Transverse colon (tissue), 4 donors: Measurements from ENCODE around the gene ANKS3. TPM values are rescaled to one million over a fixed set of nuclear protein-coding genes. Genes with fewer than 3 reads are reported as not detected.

Source experiments
- DNase-seq: peaks from one replicate; pipeline ENCODE4 v3.0.0-alpha.2; 2019
- H3K27ac ChIP-seq, 4 donors: fragments of 200-600 bp; sonication (generic); 2 replicates each; pipeline ENCODE4 v1.5.1; 2016 to 2018; ENCODE audit warnings: inconsistent platforms in 4 of 4
- H3K27me3 ChIP-seq: fragments of 200-600 bp; sonication (generic); 2 replicates; pipeline ENCODE4 v1.5.1; 2017; ENCODE audit warnings: inconsistent platforms
- H3K36me3 ChIP-seq, 4 donors: fragments of 200-600 bp; sonication (generic); 2 replicates each; pipeline ENCODE4 v1.5.1; 2017 to 2019; ENCODE audit warnings: inconsistent platforms in 4 of 4
- H3K4me1 ChIP-seq, 4 donors: fragments of 200-600 bp; sonication (generic); 2 replicates each; pipeline ENCODE4 v1.5.1; 2017 to 2020; ENCODE audit warnings: inconsistent platforms in 4 of 4
- H3K4me3 ChIP-seq, 4 donors: fragments of 200-600 bp; sonication (generic); 1 replicate in 1 of 4; 2 replicates in 3 of 4; pipeline versions ENCODE4 v1.5.1 to v1.6.1; 2017 to 2019; ENCODE audit warnings: inconsistent platforms in 4 of 4
- H3K9me3 ChIP-seq, 2 donors: fragments of 200-600 bp; sonication (generic); 2 replicates each; pipeline ENCODE4 v1.5.1; 2017 to 2019; ENCODE audit warnings: inconsistent platforms in 2 of 2
- EP300 ChIP-seq: sonication (generic); formaldehyde crosslinking; IDR thresholded peaks from one replicate; pipeline ENCODE4 v1.6.1; 2017; ENCODE audit warnings: antibody characterized with exemption, low read depth
- POLR2A ChIP-seq: fragments of 450-650 bp; IDR thresholded peaks from one replicate; pipeline ENCODE4 v1.6.1; 2016; ENCODE audit warnings: antibody characterized with exemption, mild to moderate bottlenecking, moderate library complexity
- POLR2AphosphoS5 ChIP-seq, 3 donors: sonication (generic); formaldehyde crosslinking; IDR thresholded peaks; one replicate each; pipeline ENCODE4 v1.6.1; 2016; ENCODE audit warnings: antibody characterized with exemption in 3 of 3
- whole genome bisulfite sequencing, 2 donors: methylation state at CpG; one replicate each; pipeline ENCODE4 v1.1.5; 2018; ENCODE audit warnings: low coverage in 1 of 2; 5-methylcytosine and 5-hydroxymethylcytosine counted together
- in situ Hi-C, 4 donors: fragments of 200-750 bp; cut with MboI; loops; one replicate each; pipeline versions ENCODE4 v1.15.0 to v1.15.1; 2017; ENCODE audit warnings: low sequenced_read_pairs in 3 of 4, low pct_ligation_motif_present in 1 of 4, low pct_unique_long_range_greater_than_20kb in 1 of 4
- intact Hi-C: fragments of 100-400 bp; cut with DNase I; formaldehyde crosslinking; loops from one replicate; pipeline ENCODE4 v1.15.1; 2023; ENCODE audit warnings: low total_unique reads
- total RNA-seq, 4 donors: library from RNA; depleted of rRNA; stranded (reverse); fragments of >200 nt; gene quantifications; one replicate each; pipeline ENCODE4 v1.1.0, GENCODE V29; 2016
- TF ChIP-seq, protein P1 (sequence below), 5 experiments: fragments of 200-600 bp in 3 of 5; fragments of 450-650 bp in 2 of 5; sonication (generic) in 3 of 5; IDR thresholded peaks; 1 replicate in 2 of 5; 2 replicates in 3 of 5; pipeline ENCODE4 v1.5.1; 2016 to 2017; ENCODE audit warnings: antibody characterized with exemption in 5 of 5, inconsistent platforms in 3 of 5, mild to moderate bottlenecking in 2 of 5, moderate library complexity in 1 of 5

The ANKS3 gene
- total RNA-seq, 4 donors from 2014 or later = 14.9 to 38.4 (median 25.0) TPM

DNA sequence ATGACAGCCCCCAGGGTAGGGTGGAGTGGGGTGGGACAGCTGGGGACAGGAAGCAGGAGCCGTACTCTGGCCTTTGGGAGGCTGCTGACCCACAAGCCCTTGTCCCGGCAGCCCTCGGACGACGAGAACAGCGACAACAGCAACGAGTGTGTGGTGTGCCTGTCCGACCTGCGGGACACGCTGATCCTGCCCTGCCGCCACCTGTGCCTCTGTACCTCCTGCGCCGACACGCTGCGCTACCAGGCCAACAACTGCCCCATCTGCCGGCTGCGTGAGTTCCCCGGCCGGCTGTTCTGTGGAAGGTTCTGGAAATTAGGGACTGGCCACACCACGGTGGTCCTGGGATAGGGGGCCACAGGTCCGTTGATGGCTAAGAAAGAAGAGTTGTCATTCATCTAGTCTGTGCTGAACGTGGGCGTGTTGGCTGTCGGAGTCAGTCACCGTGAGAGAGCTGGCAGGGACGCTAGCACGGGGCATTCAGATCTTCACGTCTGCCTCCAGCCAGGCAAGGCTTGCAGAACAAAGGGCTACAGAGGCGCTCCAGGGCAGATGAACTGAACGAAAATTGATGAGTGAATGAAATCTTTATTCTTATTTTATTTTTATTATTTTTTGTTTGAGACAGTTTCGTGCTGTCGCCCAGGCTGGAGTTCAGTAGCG lies 60.6 kb downstream of the ANKS3 start:
- TF ChIP-seq POLR2AphosphoS5 (IDR thresholded peaks at IDR 0.05) (no peak), EP300 (no peak), POLR2A (no peak)
- TF ChIP-seq, protein P1, sequence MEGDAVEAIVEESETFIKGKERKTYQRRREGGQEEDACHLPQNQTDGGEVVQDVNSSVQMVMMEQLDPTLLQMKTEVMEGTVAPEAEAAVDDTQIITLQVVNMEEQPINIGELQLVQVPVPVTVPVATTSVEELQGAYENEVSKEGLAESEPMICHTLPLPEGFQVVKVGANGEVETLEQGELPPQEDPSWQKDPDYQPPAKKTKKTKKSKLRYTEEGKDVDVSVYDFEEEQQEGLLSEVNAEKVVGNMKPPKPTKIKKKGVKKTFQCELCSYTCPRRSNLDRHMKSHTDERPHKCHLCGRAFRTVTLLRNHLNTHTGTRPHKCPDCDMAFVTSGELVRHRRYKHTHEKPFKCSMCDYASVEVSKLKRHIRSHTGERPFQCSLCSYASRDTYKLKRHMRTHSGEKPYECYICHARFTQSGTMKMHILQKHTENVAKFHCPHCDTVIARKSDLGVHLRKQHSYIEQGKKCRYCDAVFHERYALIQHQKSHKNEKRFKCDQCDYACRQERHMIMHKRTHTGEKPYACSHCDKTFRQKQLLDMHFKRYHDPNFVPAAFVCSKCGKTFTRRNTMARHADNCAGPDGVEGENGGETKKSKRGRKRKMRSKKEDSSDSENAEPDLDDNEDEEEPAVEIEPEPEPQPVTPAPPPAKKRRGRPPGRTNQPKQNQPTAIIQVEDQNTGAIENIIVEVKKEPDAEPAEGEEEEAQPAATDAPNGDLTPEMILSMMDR (IDR thresholded peaks at IDR 0.05) = no peak
- H3K4me3 ChIP-seq = no peak overlapping the region
- in situ Hi-C loops (no loop called here), intact Hi-C loops (no loop called here)
- no peaks in the 10 kb centered on the region for H3K9me3 ChIP-seq
- peaks cover 0 to 23% (median 6%) of the 10 kb centered on the region in 4 donors for H3K36me3 ChIP-seq
- WGBS, 2 donors = 96 to 97% methylated on average over 9 to 33 of the region's 33 CpGs
- H3K27me3 ChIP-seq = no peaks in the 10 kb centered on the region
- DNase-seq = no peak
- H3K27ac ChIP-seq = no peak overlapping the region
- H3K4me1 ChIP-seq = peaks cover 0 to 2% (median under 1%) of the 10 kb centered on the region in 4 donors

DNA sequence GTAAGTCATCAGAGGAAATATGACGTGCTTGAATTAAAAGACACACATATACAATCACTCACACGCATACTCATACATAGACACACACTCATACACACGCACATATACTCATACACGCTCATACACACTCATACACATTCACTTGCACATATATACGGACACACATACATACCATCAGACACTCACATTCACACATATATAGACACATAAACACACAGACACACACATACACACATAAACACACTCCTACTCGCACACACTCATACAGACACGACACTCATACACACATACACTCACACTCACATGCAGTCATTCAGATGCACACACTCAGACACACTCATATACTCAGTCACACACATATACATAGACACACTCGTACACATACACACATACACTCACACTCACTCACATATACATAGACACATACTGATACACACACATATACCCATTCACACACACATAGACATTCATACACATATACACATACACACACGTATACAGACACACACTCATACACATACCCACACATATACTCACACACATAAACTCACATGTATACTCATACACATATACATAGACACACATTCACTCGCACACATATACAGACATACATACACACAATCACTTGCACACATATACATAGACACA lies 65.6 kb downstream of the ANKS3 start:
- no peaks in the 10 kb centered on the region for H3K27me3 ChIP-seq
- TF ChIP-seq POLR2A (no peak), EP300 (no peak), POLR2AphosphoS5 (IDR thresholded peaks at IDR 0.05) (no peak)
- TF ChIP-seq, protein P1 (IDR thresholded peaks at IDR 0.05) = no peak
- intact Hi-C loops = no loop called here
- peaks cover 9 to 24% (median 18%) of the 10 kb centered on the region in 4 donors for H3K4me1 ChIP-seq
- peaks cover 0 to 37% (median 6%) of the 10 kb centered on the region in 4 donors for H3K36me3 ChIP-seq
- in situ Hi-C loops = no loop called here
- WGBS, 2 donors = 95 to 98% methylated on average over 10 of the region's 10 CpGs
- DNase-seq = no peak
- H3K9me3 ChIP-seq = no peaks in the 10 kb centered on the region
- no peak overlapping the region for H3K27ac ChIP-seq
- no peak overlapping the region for H3K4me3 ChIP-seq

DNA sequence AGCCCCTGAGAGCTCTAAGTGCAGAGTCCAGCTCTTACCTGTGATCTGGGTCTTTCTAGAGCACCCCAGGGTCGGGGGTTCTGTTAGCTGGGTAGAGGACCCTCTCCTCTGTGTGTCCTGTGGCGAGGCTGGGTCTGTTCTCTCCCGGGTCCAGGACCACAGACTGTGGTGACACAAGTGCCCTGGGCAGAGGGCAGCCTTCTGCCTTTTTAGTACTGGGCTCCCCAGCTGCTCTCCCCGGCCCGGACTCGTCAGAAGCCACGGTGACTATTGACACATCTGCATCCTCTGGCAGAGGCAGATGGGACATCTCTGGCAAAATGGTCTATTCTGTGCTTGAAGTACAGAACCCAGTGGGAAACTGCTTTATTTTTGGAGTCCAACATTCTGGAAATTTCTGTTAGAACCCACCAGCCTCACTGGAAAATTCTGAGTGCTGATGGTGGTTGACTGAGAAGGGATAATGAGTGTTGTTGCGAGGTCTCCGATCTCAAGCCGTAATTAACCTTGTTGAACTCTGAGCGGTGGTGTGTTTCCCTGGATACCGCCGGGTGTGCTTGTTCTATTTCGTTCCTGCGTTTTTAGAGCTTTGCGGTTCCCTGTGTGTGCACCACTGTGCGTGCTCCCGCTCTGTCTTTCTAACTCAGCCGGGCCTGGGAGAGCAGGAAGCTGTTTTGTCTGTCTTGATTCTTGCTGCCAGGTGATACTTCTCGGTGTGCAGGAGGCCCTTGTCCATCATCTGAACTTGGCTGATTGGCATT lies 66.7 kb downstream of the ANKS3 start:
- no peak overlapping the region for H3K27ac ChIP-seq
- peaks cover 0 to 37% (median 6%) of the 10 kb centered on the region in 4 donors for H3K36me3 ChIP-seq
- no peak for DNase-seq
- in situ Hi-C loops = no loop called here
- intact Hi-C loops = no loop called here
- WGBS, 2 donors = 60 to 94% methylated on average over 1 to 17 of the region's 20 CpGs
- peaks cover 9 to 32% (median 20%) of the 10 kb centered on the region in 4 donors for H3K4me1 ChIP-seq
- no peak for TF ChIP-seq POLR2AphosphoS5 (IDR thresholded peaks at IDR 0.05)
- no peak for TF ChIP-seq EP300
- TF ChIP-seq, protein P1 (IDR thresholded peaks at IDR 0.05) = no peak
- no peak for TF ChIP-seq POLR2A
- no peak overlapping the region for H3K4me3 ChIP-seq
- no peaks in the 10 kb centered on the region for H3K9me3 ChIP-seq
- H3K27me3 ChIP-seq = no peaks in the 10 kb centered on the region
